GM12875 (cell line): ENCODE measurements around the gene UQCRH.
"Not testable (repeated sequence)": the region's sequence is repeated elsewhere in the genome, so short reads cannot be mapped to it uniquely, and the experiment has no call there.

Experiments
- H3K4me3 ChIP-seq: one replicate; pipeline ENCODE4 v1.5.1; 2011; ENCODE audit warnings: low read depth, low read length, control low read depth
- CTCF ChIP-seq: IDR thresholded peaks from 2 replicates; pipeline ENCODE4 v1.5.1; 2011; ENCODE audit warnings: low read depth, mild to moderate bottlenecking, control low read depth, inconsistent platforms, low read length, moderate library complexity, borderline replicate concordance; ENCODE audit not compliant: insufficient read depth

The UQCRH gene

DNA sequence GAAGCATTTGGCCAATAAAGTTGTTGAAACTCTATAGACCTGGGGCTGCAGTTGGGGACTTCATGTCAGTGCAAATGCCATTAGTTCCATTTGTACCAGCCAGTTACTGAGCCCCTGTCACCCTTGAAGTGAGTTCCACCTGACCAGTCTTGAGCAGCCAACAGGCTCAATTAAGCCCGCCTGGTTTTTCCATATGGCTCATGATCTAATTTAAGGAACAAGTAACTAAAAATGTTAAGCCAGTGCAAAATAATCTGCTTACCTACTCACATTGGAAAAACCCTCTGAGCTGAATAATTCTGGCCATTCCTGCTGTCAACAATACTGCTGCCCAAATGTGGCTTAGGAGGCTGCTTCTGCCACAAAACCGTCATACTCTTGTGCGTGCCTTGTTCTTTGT lies 58.7 kb downstream of the UQCRH start:
- no peak for TF ChIP-seq CTCF
- H3K4me3 ChIP-seq: no peak overlapping the region

DNA sequence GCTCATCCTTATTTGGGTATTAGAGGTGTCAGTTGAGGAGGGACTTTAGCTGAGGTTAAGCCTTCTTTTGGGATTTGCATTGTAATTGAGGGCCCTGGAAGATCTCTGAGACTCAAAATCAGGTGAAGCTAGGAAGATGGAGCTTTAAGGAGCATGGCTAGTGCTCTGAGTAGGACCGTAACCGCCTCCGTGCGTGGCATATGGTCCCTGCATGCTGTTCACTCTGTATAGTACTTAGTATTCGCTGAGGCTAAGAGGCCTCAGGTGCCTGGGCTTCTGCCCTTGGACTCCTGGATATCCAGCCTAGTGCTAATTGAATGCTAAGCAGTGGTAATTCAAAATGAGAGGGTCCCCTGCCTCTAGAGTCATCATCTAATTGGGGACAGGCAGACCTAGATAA lies 59.6 kb downstream of the UQCRH start:
- TF ChIP-seq CTCF: no peak
- no peak overlapping the region for H3K4me3 ChIP-seq

GRCh38 chr1:46364612-46365011 lies 61.1 kb downstream of the UQCRH start:
- no peak for TF ChIP-seq CTCF
- no peak overlapping the region for H3K4me3 ChIP-seq

DNA sequence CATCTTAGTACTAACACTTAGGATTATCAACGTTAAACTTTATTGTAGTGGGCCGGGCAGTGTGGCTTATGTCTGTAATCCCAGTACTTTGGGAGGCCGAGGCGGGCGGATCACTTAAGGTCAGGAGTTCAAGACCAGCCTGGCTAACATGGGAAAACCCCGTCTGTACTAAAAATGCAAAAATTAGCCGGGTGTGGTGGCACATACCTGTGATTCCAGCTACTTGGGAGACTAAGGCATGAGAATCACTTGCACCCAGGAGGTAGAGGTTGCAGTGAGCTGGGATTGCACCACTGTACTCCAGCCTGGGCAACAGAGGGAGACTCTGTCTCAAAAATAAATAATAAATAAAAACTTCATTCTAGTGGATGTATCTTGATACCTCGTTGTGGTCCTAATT lies 62.3 kb downstream of the UQCRH start:
- H3K4me3 ChIP-seq: not testable (repeated sequence)
